NOMO-1 treated with DMSO at 0.1 percent for 48 hours (cell line): ENCODE results near the gene MED22.
"Not testable (repeated sequence)": the region's sequence is repeated elsewhere in the genome, so short reads cannot be mapped to it uniquely, and the experiment has no call there.

Source experiments
- DNase-seq: peaks from one replicate; lab custom pipeline; 2025; ENCODE audit not compliant: unreplicated experiment; lab: John Stamatoyannopoulos, UW

Gene MED22

GRCh38 chr9:133347985-133348717, at the start of gene MED22, which contains the start of gene RPL7A:
Gene MED22, minus strand, starts transcription at chr9:133348131. Its CDS starts 1,469 bp downstream, at chr9:133346662.
Gene RPL7A, plus strand, starts transcription at chr9:133348218. Its CDS starts 26 bp downstream, at chr9:133348244.
- peak; percentile 94 for DNase-seq

GRCh38 chr9:133397370-133397769, 49.4 kb upstream of the MED22 start:
- no peak for DNase-seq

GRCh38 chr9:133396952-133397351, 49.0 kb upstream of the MED22 start:
- DNase-seq, result no peak

- no peak for DNase-seq
Observed at GRCh38 chr9:133394687-133395271, 46.8 kb upstream of the MED22 start.

GRCh38 chr9:133393399-133393798, 45.5 kb upstream of the MED22 start:
- no peak for DNase-seq

- not testable (repeated sequence) for DNase-seq
Observed at GRCh38 chr9:133392308-133392707, 44.4 kb upstream of the MED22 start.

GRCh38 chr9:133391449-133391848, 43.5 kb upstream of the MED22 start:
- not testable (repeated sequence) for DNase-seq

GRCh38 chr9:133390713-133391112, 42.8 kb upstream of the MED22 start:
- DNase-seq, result no peak

GRCh38 chr9:133389562-133389961, 41.6 kb upstream of the MED22 start:
- no peak for DNase-seq

GRCh38 chr9:133389025-133389557, 41.2 kb upstream of the MED22 start:
- no peak for DNase-seq

GRCh38 chr9:133387680-133388079, 39.7 kb upstream of the MED22 start:
- no peak for DNase-seq

- DNase-seq, result no peak
Observed at GRCh38 chr9:133386338-133386737, 38.4 kb upstream of the MED22 start.

- DNase-seq, result no peak
Observed at GRCh38 chr9:133385452-133385851, 37.5 kb upstream of the MED22 start.

- no peak for DNase-seq
Observed at GRCh38 chr9:133384736-133385321, 36.9 kb upstream of the MED22 start.

- no peak for DNase-seq
Observed at GRCh38 chr9:133383438-133383837, 35.5 kb upstream of the MED22 start.

GRCh38 chr9:133382507-133383141, 34.7 kb upstream of the MED22 start:
- no peak for DNase-seq

GRCh38 chr9:133380734-133381133, 32.8 kb upstream of the MED22 start:
- DNase-seq, result no peak

- DNase-seq, result no peak
Observed at GRCh38 chr9:133379153-133380086, 31.5 kb upstream of the MED22 start.

GRCh38 chr9:133378408-133378962, 30.6 kb upstream of the MED22 start:
- DNase-seq, result no peak

- DNase-seq, result no peak
Observed at GRCh38 chr9:133377721-133378216, 29.8 kb upstream of the MED22 start.
